Measurements from ENCODE around the gene ZMPSTE24.

ZMPSTE24 gene

GRCh38 chr1:40257313-40257687, 736 bp upstream of the ZMPSTE24 start:
- H3K23ac ChIP-seq (ENCODE audit: low read depth, low read length, poor library complexity) = peak overlapping the region; percentile 97
- no peaks in the 10 kb centered on the region for H3K4me1 ChIP-seq (ENCODE audit: control insufficient read depth in 2 of 2, insufficient read depth in 1 of 2, low read depth in 1 of 2, low read length in 2 of 2)
- peak overlapping the region; percentile 94 for H3K27ac ChIP-seq (replicated peaks; ENCODE audit: low read length)
- no peaks in the 10 kb centered on the region for H3K9me3 ChIP-seq (replicated peaks in 1 of 2; ENCODE audit: control insufficient read depth in 2 of 2, insufficient read depth in 1 of 2, low read depth in 1 of 2, low read length in 2 of 2)
- no peak overlapping the region for H2BK5ac ChIP-seq (ENCODE audit: low read length)
- peak overlapping the region; percentile 55 for H3K4me2 ChIP-seq (ENCODE audit: insufficient read depth, low read length, poor library complexity, severe bottlenecking)
- no peak overlapping the region for H2AK5ac ChIP-seq (ENCODE audit: low read depth, low read length)
- peak overlapping the region; percentile 96 for H3K4me3 ChIP-seq (ENCODE audit: low read length in 2 of 2)
- H4K91ac ChIP-seq (ENCODE audit: low read depth, low read length, poor library complexity) = no peak overlapping the region
- no peak overlapping the region for H2BK15ac ChIP-seq (ENCODE audit: low read length)
- no peaks in the 10 kb centered on the region for H3K27me3 ChIP-seq (ENCODE audit: control insufficient read depth in 3 of 3, insufficient read depth in 3 of 3, low read depth in 1 of 3, low read length in 3 of 3)
- no peak overlapping the region for H3K14ac ChIP-seq (ENCODE audit: low read length)
- H2BK12ac ChIP-seq (ENCODE audit: low read length) = no peak overlapping the region
- peak overlapping the region; percentile 90 for H2AFZ ChIP-seq (ENCODE audit: low read length)
- H3K9ac ChIP-seq (ENCODE audit: low read depth, low read length, poor library complexity) = peak overlapping the region; percentile 96
- no peak overlapping the region for H3K18ac ChIP-seq (ENCODE audit: low read length)
- no peak for DNase-seq (ENCODE audit: low spot score)
- no CpG with 5 or more reads among the region's 16 CpGs for WGBS, 2 donors (ENCODE audit: extremely low coverage in 2 of 2, insufficient read length in 2 of 2, insufficient replicate concordance in 1 of 2)
- H2BK120ac ChIP-seq (ENCODE audit: low read depth, low read length) = no peak overlapping the region
- no peaks in the 10 kb centered on the region for H3K79me1 ChIP-seq (ENCODE audit: low read depth, low read length)
- no peak overlapping the region for H4K8ac ChIP-seq (ENCODE audit: low read depth, low read length)
- peaks cover 7 to 35% of the 10 kb centered on the region in 2 donors for H3K36me3 ChIP-seq (replicated peaks in 1 of 2; ENCODE audit: control insufficient read depth in 2 of 2, insufficient read depth in 2 of 2, low read length in 2 of 2)
- H3K4ac ChIP-seq (ENCODE audit: low read length) = no peak overlapping the region

GRCh38 chr1:40258445-40258769, 371 bp downstream of the ZMPSTE24 start:
- WGBS, 2 donors (ENCODE audit: extremely low coverage in 2 of 2, insufficient read length in 2 of 2, insufficient replicate concordance in 1 of 2) = no CpG with 5 or more reads among the region's 10 CpGs
- H3K4me3 ChIP-seq (ENCODE audit: low read length in 2 of 2) = peak overlapping the region; percentile 96 to 98
- peak overlapping the region; percentile 81 for H3K27ac ChIP-seq (replicated peaks; ENCODE audit: low read length)
- H2BK5ac ChIP-seq (ENCODE audit: low read length) = no peak overlapping the region
- H3K79me1 ChIP-seq (ENCODE audit: low read depth, low read length) = no peaks in the 10 kb centered on the region
- no peak overlapping the region for H4K91ac ChIP-seq (ENCODE audit: low read depth, low read length, poor library complexity)
- H3K9ac ChIP-seq (ENCODE audit: low read depth, low read length, poor library complexity) = peak overlapping the region; percentile 97
- peak overlapping the region; percentile 91 for H2AFZ ChIP-seq (ENCODE audit: low read length)
- peak overlapping the region; percentile 54 for H3K4me2 ChIP-seq (ENCODE audit: insufficient read depth, low read length, poor library complexity, severe bottlenecking)
- H3K4me1 ChIP-seq (ENCODE audit: control insufficient read depth in 2 of 2, insufficient read depth in 1 of 2, low read depth in 1 of 2, low read length in 2 of 2) = no peaks in the 10 kb centered on the region
- no peak overlapping the region for H3K14ac ChIP-seq (ENCODE audit: low read length)
- H4K8ac ChIP-seq (ENCODE audit: low read depth, low read length) = peak overlapping the region; percentile 89
- H3K18ac ChIP-seq (ENCODE audit: low read length) = peak overlapping the region; percentile 86
- H3K36me3 ChIP-seq (replicated peaks in 1 of 2; ENCODE audit: control insufficient read depth in 2 of 2, insufficient read depth in 2 of 2, low read length in 2 of 2) = peaks cover 9 to 47% of the 10 kb centered on the region in 2 donors
- H2BK120ac ChIP-seq (ENCODE audit: low read depth, low read length) = peak overlapping the region; percentile 38
- no peaks in the 10 kb centered on the region for H3K9me3 ChIP-seq (replicated peaks in 1 of 2; ENCODE audit: control insufficient read depth in 2 of 2, insufficient read depth in 1 of 2, low read depth in 1 of 2, low read length in 2 of 2)
- DNase-seq (ENCODE audit: low spot score) = no peak
- no peak overlapping the region for H2BK15ac ChIP-seq (ENCODE audit: low read length)
- no peak overlapping the region for H2BK12ac ChIP-seq (ENCODE audit: low read length)
- peak overlapping the region; percentile 97 for H3K23ac ChIP-seq (ENCODE audit: low read depth, low read length, poor library complexity)
- H3K4ac ChIP-seq (ENCODE audit: low read length) = no peak overlapping the region
- no peaks in the 10 kb centered on the region for H3K27me3 ChIP-seq (ENCODE audit: control insufficient read depth in 3 of 3, insufficient read depth in 3 of 3, low read depth in 1 of 3, low read length in 3 of 3)
- H2AK5ac ChIP-seq (ENCODE audit: low read depth, low read length) = no peak overlapping the region

DNA sequence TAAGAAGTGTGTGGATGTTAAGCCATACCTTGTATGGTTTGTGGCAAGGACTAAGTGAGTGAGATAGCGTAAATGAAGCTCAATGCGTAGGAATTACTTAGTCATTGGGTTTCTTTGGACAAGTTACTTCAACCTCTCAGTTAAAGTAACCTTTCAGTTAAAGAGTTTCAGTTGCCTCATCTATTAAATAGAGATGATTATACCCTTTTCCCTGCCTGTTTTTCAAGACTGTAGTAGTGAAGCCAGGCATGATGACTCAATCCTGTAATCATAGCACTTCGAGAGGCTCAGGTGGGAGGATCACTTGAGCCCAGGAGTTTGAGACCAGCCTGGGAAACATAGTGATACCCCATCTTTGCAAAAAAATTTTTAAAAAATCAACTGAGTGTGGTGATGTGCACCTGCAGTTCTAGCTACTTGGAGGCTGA, 6.3 kb downstream of the ZMPSTE24 start:
- Histone ChIP-seq H3K79me1 (ENCODE audit: low read depth, low read length) (no peaks in the 10 kb centered on the region), H3K27ac (replicated peaks; ENCODE audit: low read length) (no peak overlapping the region), H3K9me3 (replicated peaks in 1 of 2; ENCODE audit: control insufficient read depth in 2 of 2, insufficient read depth in 1 of 2, low read depth in 1 of 2, low read length in 2 of 2) (no peaks in the 10 kb centered on the region), H3K23ac (ENCODE audit: low read depth, low read length, poor library complexity) (no peak overlapping the region), H2BK5ac (ENCODE audit: low read length) (no peak overlapping the region), H4K91ac (ENCODE audit: low read depth, low read length, poor library complexity) (no peak overlapping the region), H2BK15ac (ENCODE audit: low read length) (no peak overlapping the region), H2AFZ (ENCODE audit: low read length) (no peak overlapping the region), H3K4me2 (ENCODE audit: insufficient read depth, low read length, poor library complexity, severe bottlenecking) (no peak overlapping the region), H3K4ac (ENCODE audit: low read length) (no peak overlapping the region), H3K36me3 (replicated peaks in 1 of 2; ENCODE audit: control insufficient read depth in 2 of 2, insufficient read depth in 2 of 2, low read length in 2 of 2) (peaks cover 21 to 97% of the 10 kb centered on the region in 2 donors), H3K18ac (ENCODE audit: low read length) (no peak overlapping the region), H3K4me1 (ENCODE audit: control insufficient read depth in 2 of 2, insufficient read depth in 1 of 2, low read depth in 1 of 2, low read length in 2 of 2) (no peaks in the 10 kb centered on the region), H3K14ac (ENCODE audit: low read length) (no peak overlapping the region), H4K8ac (ENCODE audit: low read depth, low read length) (no peak overlapping the region), H3K27me3 (ENCODE audit: control insufficient read depth in 3 of 3, insufficient read depth in 3 of 3, low read depth in 1 of 3, low read length in 3 of 3) (no peaks in the 10 kb centered on the region), H2BK120ac (ENCODE audit: low read depth, low read length) (no peak overlapping the region), H3K4me3 (ENCODE audit: low read length in 2 of 2) (no peak overlapping the region), H3K9ac (ENCODE audit: low read depth, low read length, poor library complexity) (no peak overlapping the region), H2BK12ac (ENCODE audit: low read length) (no peak overlapping the region), H2AK5ac (ENCODE audit: low read depth, low read length) (no peak overlapping the region)
- no CpG with 5 or more reads among the region's 3 CpGs for WGBS, 2 donors (ENCODE audit: extremely low coverage in 2 of 2, insufficient read length in 2 of 2, insufficient replicate concordance in 1 of 2)
- DNase-seq (ENCODE audit: low spot score) = no peak

DNA sequence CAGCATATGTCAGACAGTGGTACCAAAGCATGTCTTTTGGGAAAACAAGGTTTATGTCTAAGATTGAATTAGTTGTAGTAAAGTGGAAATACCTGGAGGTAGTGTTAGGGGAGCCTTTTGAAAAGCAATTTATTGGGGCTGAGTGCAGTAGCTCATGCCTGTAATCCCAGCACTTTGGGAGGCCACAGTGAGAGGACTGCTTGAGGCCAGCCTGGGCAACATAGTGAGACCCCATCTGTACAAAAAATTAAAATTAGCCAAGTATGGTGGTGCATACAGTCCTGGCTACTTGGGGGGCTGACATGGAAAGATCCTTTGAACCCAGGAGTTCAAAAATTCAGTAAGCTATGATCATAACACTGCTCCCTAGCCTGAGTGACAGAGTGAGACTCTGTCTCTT, 7.3 kb downstream of the ZMPSTE24 start:
- Histone ChIP-seq H2AFZ (ENCODE audit: low read length) (no peak overlapping the region), H2BK15ac (ENCODE audit: low read length) (no peak overlapping the region), H2BK12ac (ENCODE audit: low read length) (no peak overlapping the region), H4K8ac (ENCODE audit: low read depth, low read length) (no peak overlapping the region), H3K9ac (ENCODE audit: low read depth, low read length, poor library complexity) (no peak overlapping the region), H3K4ac (ENCODE audit: low read length) (no peak overlapping the region), H2BK5ac (ENCODE audit: low read length) (no peak overlapping the region), H3K14ac (ENCODE audit: low read length) (no peak overlapping the region), H3K4me1 (ENCODE audit: control insufficient read depth in 2 of 2, insufficient read depth in 1 of 2, low read depth in 1 of 2, low read length in 2 of 2) (no peaks in the 10 kb centered on the region), H3K27me3 (ENCODE audit: control insufficient read depth in 3 of 3, insufficient read depth in 3 of 3, low read depth in 1 of 3, low read length in 3 of 3) (no peaks in the 10 kb centered on the region), H3K36me3 (replicated peaks in 1 of 2; ENCODE audit: control insufficient read depth in 2 of 2, insufficient read depth in 2 of 2, low read length in 2 of 2) (peaks cover 22 to 98% of the 10 kb centered on the region in 2 donors), H2BK120ac (ENCODE audit: low read depth, low read length) (no peak overlapping the region), H3K4me2 (ENCODE audit: insufficient read depth, low read length, poor library complexity, severe bottlenecking) (no peak overlapping the region), H2AK5ac (ENCODE audit: low read depth, low read length) (no peak overlapping the region), H3K79me1 (ENCODE audit: low read depth, low read length) (no peaks in the 10 kb centered on the region), H3K9me3 (replicated peaks in 1 of 2; ENCODE audit: control insufficient read depth in 2 of 2, insufficient read depth in 1 of 2, low read depth in 1 of 2, low read length in 2 of 2) (no peaks in the 10 kb centered on the region), H3K27ac (replicated peaks; ENCODE audit: low read length) (no peak overlapping the region), H3K23ac (ENCODE audit: low read depth, low read length, poor library complexity) (no peak overlapping the region), H4K91ac (ENCODE audit: low read depth, low read length, poor library complexity) (no peak overlapping the region), H3K4me3 (ENCODE audit: low read length in 2 of 2) (no peak overlapping the region), H3K18ac (ENCODE audit: low read length) (no peak overlapping the region)
- no peak for DNase-seq (ENCODE audit: low spot score)

Measured in neuronal stem cell (in vitro differentiated cells).